ENCODE results near the gene KSR2.

GRCh38 chr12:117421068-117421752 lies 547.6 kb downstream of the KSR2 start:
- TF ChIP-seq, protein P1, sequence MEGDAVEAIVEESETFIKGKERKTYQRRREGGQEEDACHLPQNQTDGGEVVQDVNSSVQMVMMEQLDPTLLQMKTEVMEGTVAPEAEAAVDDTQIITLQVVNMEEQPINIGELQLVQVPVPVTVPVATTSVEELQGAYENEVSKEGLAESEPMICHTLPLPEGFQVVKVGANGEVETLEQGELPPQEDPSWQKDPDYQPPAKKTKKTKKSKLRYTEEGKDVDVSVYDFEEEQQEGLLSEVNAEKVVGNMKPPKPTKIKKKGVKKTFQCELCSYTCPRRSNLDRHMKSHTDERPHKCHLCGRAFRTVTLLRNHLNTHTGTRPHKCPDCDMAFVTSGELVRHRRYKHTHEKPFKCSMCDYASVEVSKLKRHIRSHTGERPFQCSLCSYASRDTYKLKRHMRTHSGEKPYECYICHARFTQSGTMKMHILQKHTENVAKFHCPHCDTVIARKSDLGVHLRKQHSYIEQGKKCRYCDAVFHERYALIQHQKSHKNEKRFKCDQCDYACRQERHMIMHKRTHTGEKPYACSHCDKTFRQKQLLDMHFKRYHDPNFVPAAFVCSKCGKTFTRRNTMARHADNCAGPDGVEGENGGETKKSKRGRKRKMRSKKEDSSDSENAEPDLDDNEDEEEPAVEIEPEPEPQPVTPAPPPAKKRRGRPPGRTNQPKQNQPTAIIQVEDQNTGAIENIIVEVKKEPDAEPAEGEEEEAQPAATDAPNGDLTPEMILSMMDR (IDR thresholded peaks at IDR 0.05; ENCODE audit: extremely low read depth in 1 of 2, insufficient read depth in 1 of 2, low read depth in 1 of 2, low read length in 2 of 2): no peak
- no peak for TF ChIP-seq POLR2AphosphoS5 (IDR thresholded peaks at IDR 0.05; ENCODE audit: insufficient read depth, low read depth, low read length)
- no peak for TF ChIP-seq POLR2A (IDR thresholded peaks at IDR 0.05; ENCODE audit: low read depth, low read length)
- no peak for TF ChIP-seq EZH2 (IDR thresholded peaks at IDR 0.05; ENCODE audit: borderline replicate concordance, low read depth, low read length, severe bottlenecking)
- TF ChIP-seq GATA2 (IDR thresholded peaks at IDR 0.05; ENCODE audit: insufficient read depth, insufficient read length, low read depth, low read length): no peak
- TF ChIP-seq JUN (IDR thresholded peaks at IDR 0.05; ENCODE audit: borderline replicate concordance, insufficient read depth, insufficient read length, low read depth): no peak
- TF ChIP-seq, protein P2, sequence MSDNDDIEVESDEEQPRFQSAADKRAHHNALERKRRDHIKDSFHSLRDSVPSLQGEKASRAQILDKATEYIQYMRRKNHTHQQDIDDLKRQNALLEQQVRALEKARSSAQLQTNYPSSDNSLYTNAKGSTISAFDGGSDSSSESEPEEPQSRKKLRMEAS (IDR thresholded peaks at IDR 0.05; ENCODE audit: insufficient read depth, insufficient read length): no peak

Measured in endothelial cell of umbilical vein (primary cell).